Upper lobe of left lung (tissue), 4 donors: Measurements from ENCODE around the gene ASCC2.

Experiments
- EP300 ChIP-seq, 4 donors: sonication (generic); formaldehyde crosslinking; IDR thresholded peaks; one replicate each; pipeline ENCODE4 v1.5.1; 2017; ENCODE audit warnings: antibody characterized with exemption in 4 of 4, control low read depth in 2 of 4
- POLR2A ChIP-seq, 4 donors: fragments of 450-650 bp; IDR thresholded peaks; one replicate each; pipeline ENCODE4 v1.5.1; 2016 to 2017; ENCODE audit warnings: antibody characterized with exemption in 4 of 4, mild to moderate bottlenecking in 2 of 4
- TF ChIP-seq, protein P1 (sequence below), 6 experiments: fragments of 450-650 bp in 4 of 6; fragments of 200-600 bp in 2 of 6; sonication (generic) in 2 of 6; IDR thresholded peaks; one replicate each; pipeline ENCODE4 v1.5.1; 2016 to 2019; ENCODE audit warnings: antibody characterized with exemption in 6 of 6

DNA sequence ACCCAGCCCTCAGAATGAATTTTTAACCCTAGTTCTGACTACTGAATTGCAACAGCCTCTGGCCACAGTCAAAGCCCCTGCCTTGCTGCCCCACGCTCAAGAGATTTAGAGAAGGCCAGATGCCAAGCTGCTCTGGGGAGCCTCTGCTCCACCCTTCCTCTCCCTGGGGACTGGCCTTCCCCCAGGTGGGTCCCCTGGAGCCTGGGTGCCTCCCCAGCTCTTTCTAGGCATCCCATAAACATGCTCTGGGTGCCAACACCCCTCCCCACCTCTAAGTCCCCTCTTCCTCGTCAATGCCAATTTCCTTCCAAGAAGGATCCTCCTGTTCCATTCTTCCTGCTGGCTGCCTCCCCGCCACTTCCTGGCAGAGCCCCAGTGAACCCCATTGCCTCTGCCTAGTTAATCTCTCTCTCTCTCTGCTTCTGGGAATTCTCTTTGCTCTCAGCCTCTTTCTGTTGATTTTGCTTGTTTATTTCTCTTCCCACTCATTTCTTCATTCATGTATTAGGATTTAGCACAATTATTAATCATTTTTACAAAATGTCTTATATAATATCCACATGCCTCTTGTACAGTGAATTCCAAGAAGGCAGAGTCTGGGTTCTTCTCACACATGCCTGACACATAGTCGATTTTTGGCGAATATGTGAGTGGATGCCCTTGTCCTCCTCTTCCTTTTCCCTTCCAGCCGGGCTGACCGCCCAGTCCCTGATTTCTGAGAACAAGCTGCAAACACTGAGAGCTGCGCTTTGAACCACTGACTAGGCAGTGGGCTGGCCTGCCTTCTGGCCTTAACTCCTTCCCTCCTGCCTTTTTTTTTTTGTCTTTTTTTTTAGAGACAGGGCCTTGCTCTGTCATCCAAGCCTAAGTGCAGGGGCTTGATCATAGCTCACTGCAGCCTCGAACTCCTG, 53.4 kb downstream of the ASCC2 start:
- TF ChIP-seq POLR2A (IDR thresholded peaks at IDR 0.05) (no peak), EP300 (IDR thresholded peaks at IDR 0.05) (no peak)
- TF ChIP-seq, protein P1, sequence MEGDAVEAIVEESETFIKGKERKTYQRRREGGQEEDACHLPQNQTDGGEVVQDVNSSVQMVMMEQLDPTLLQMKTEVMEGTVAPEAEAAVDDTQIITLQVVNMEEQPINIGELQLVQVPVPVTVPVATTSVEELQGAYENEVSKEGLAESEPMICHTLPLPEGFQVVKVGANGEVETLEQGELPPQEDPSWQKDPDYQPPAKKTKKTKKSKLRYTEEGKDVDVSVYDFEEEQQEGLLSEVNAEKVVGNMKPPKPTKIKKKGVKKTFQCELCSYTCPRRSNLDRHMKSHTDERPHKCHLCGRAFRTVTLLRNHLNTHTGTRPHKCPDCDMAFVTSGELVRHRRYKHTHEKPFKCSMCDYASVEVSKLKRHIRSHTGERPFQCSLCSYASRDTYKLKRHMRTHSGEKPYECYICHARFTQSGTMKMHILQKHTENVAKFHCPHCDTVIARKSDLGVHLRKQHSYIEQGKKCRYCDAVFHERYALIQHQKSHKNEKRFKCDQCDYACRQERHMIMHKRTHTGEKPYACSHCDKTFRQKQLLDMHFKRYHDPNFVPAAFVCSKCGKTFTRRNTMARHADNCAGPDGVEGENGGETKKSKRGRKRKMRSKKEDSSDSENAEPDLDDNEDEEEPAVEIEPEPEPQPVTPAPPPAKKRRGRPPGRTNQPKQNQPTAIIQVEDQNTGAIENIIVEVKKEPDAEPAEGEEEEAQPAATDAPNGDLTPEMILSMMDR (IDR thresholded peaks at IDR 0.05): no peak
